CD4-positive, alpha-beta T cell (primary cell): ENCODE results near the gene PAX2. TPM values are rescaled to one million over a fixed set of nuclear protein-coding genes. Genes with fewer than 3 reads are reported as not detected.

Experiments used
- ATAC-seq: fragments of 200-7000 bp; cut with Tn5 transposase; one replicate; pipeline ENCODE4 v1.10.0; 2022; ENCODE audit warnings: mild to moderate bottlenecking; ENCODE audit not compliant: poor library complexity
- CTCF ChIA-PET: fragments of 350-600 bp; sonication (Branson Sonifier 250); formaldehyde crosslinking; loops from one replicate; lab custom pipeline; 2021; ENCODE audit warnings: antibody characterized with exemption, inconsistent platforms; lab: Charles Lee
- POLR2A ChIA-PET: fragments of 350-600 bp; sonication (Branson Sonifier 250); formaldehyde crosslinking; loops from one replicate; lab custom pipeline; 2021; ENCODE audit warnings: antibody characterized with exemption, inconsistent platforms; lab: Charles Lee
- DNase-seq, 14 experiments: peaks; one replicate each; pipeline ENCODE4 v3.0.0-alpha.2; 2013 to 2020; ENCODE audit warnings: mixed read lengths in 2 of 14
- H3K27ac ChIP-seq, 2 donors: one replicate each; pipeline versions ENCODE4 v1.5.1 to v1.7.0; 2013; ENCODE audit warnings: low read length in 2 of 2, low read depth in 1 of 2, mild to moderate bottlenecking in 1 of 2
- H3K27me3 ChIP-seq, 2 experiments: 1 replicate in 1 of 2; 2 replicates in 1 of 2; pipeline versions ENCODE4 v1.6.1 to v1.7.0; 2013; ENCODE audit warnings: low read length in 2 of 2, control low read depth in 1 of 2, mild to moderate bottlenecking in 1 of 2, moderate library complexity in 1 of 2; ENCODE audit not compliant: insufficient read depth in 2 of 2, control insufficient read depth in 1 of 2
- H3K36me3 ChIP-seq: one replicate; pipeline ENCODE4 v1.6.1; 2013; ENCODE audit warnings: low read length, control low read depth; ENCODE audit not compliant: insufficient read depth
- H3K4me1 ChIP-seq: one replicate; pipeline ENCODE4 v1.6.1; 2013; ENCODE audit warnings: low read length, control low read depth; ENCODE audit not compliant: insufficient read depth
- H3K4me3 ChIP-seq: one replicate; pipeline ENCODE4 v1.5.1; 2013; ENCODE audit warnings: mild to moderate bottlenecking, low read length, moderate library complexity
- H3K9me3 ChIP-seq, 2 experiments: 1 replicate in 1 of 2; 2 replicates in 1 of 2; pipeline versions ENCODE4 v1.6.1 to v1.7.0; 2013; ENCODE audit warnings: low read length in 2 of 2, mild to moderate bottlenecking in 2 of 2, control low read depth in 1 of 2, moderate library complexity in 1 of 2; ENCODE audit not compliant: control insufficient read depth in 1 of 2, insufficient read depth in 1 of 2
- H3K27ac Mint-ChIP-seq: one replicate; pipeline ENCODE4 v1.8.0; 2020; ENCODE audit warnings: mixed read lengths
- H3K27me3 Mint-ChIP-seq: one replicate; pipeline ENCODE4 v1.8.0; 2021; ENCODE audit warnings: mixed read lengths
- H3K36me3 Mint-ChIP-seq: one replicate; pipeline ENCODE4 v1.8.0; 2021; ENCODE audit warnings: low read depth, mixed read lengths
- H3K4me1 Mint-ChIP-seq: one replicate; pipeline ENCODE4 v1.8.0; 2021; ENCODE audit warnings: low read depth, mixed read lengths
- H3K4me3 Mint-ChIP-seq: one replicate; pipeline ENCODE4 v1.8.0; 2020; ENCODE audit warnings: mild to moderate bottlenecking, mixed read lengths
- H3K9me3 Mint-ChIP-seq: one replicate; pipeline ENCODE4 v1.8.0; 2020; ENCODE audit warnings: mixed read lengths
- CTCF ChIP-seq: fragments of 200-600 bp; IDR thresholded peaks from one replicate; pipeline ENCODE4 v1.8.0; 2022; ENCODE audit warnings: antibody characterized with exemption, mild to moderate bottlenecking
- intact Hi-C, 2 experiments: fragments of 100-400 bp; cut with DNase I in 1 of 2; cut with micrococcal nuclease in 1 of 2; formaldehyde crosslinking; loops; one replicate each; pipeline versions ENCODE4 v1.15.1 to v1.9.0; 2023 to 2025; cut with DNase I, micrococcal nuclease
- total RNA-seq, 174 experiments: library from RNA in 2 of 174; stranded (reverse) in 2 of 174; gene quantifications; one replicate each; pipeline ENCODE4 v1.2.3 and lab custom pipeline; 2021 to 2026

The PAX2 gene
- total RNA-seq, 2 experiments from 2014 or later: not detected

- POLR2A ChIA-PET: no interaction called here
- Mint-ChIP-seq H3K27ac (no peak overlapping the region), H3K9me3 (no peaks in the 10 kb centered on the region), H3K4me3 (no peak overlapping the region), H3K36me3 (no peaks in the 10 kb centered on the region), H3K4me1 (peaks cover 5% of the 10 kb centered on the region), H3K27me3 (peaks cover 81% of the 10 kb centered on the region)
- Histone ChIP-seq H3K36me3 (no peaks in the 10 kb centered on the region), H3K9me3 (peaks cover 0 to 7% of the 10 kb centered on the region in 2 experiments), H3K27me3 (peaks cover 60 to 81% of the 10 kb centered on the region in 2 experiments), H3K27ac (no peak overlapping the region), H3K4me3 (no peak overlapping the region), H3K4me1 (peaks cover 4% of the 10 kb centered on the region)
- CTCF ChIA-PET: no interaction called here
- intact Hi-C loops: no loop called here
- TF ChIP-seq CTCF: no peak
- DNase-seq (no peak), ATAC-seq (no peak)
These were observed 36.0 kb upstream of the PAX2 start for GRCh38 chr10:100709146-100710082.

GRCh38 chr10:100710151-100710871, 35.1 kb upstream of the PAX2 start:
- Histone ChIP-seq H3K9me3 (peaks cover 0 to 7% of the 10 kb centered on the region in 2 experiments), H3K4me1 (peaks cover 5% of the 10 kb centered on the region), H3K27me3 (peaks cover 64 to 87% of the 10 kb centered on the region in 2 experiments), H3K4me3 (no peak overlapping the region), H3K36me3 (no peaks in the 10 kb centered on the region), H3K27ac (no peak overlapping the region)
- H3K4me1 Mint-ChIP-seq: peaks cover 14% of the 10 kb centered on the region
- H3K27ac Mint-ChIP-seq: no peak overlapping the region
- CTCF ChIA-PET: no interaction called here
- no peaks in the 10 kb centered on the region for H3K9me3 Mint-ChIP-seq
- intact Hi-C loops: no loop called here
- no peak for ATAC-seq
- peaks cover 84% of the 10 kb centered on the region for H3K27me3 Mint-ChIP-seq
- no peak for TF ChIP-seq CTCF
- no peak for DNase-seq
- no peaks in the 10 kb centered on the region for H3K36me3 Mint-ChIP-seq
- POLR2A ChIA-PET: no interaction called here
- no peak overlapping the region for H3K4me3 Mint-ChIP-seq

GRCh38 chr10:100713049-100713858, 32.1 kb upstream of the PAX2 start:
- H3K4me1 Mint-ChIP-seq: peaks cover 17% of the 10 kb centered on the region
- ATAC-seq (no peak), DNase-seq (no peak)
- intact Hi-C loops: no loop called here
- no peak overlapping the region for H3K27ac ChIP-seq
- ChIA-PET CTCF (no interaction called here), POLR2A (no interaction called here)
- H3K27me3 ChIP-seq: peaks cover 67 to 97% of the 10 kb centered on the region in 2 experiments
- H3K36me3 ChIP-seq: no peaks in the 10 kb centered on the region
- H3K9me3 ChIP-seq: peaks cover 0 to 3% of the 10 kb centered on the region in 2 experiments
- no peak overlapping the region for H3K4me3 ChIP-seq
- peaks cover 88% of the 10 kb centered on the region for H3K27me3 Mint-ChIP-seq
- no peak for TF ChIP-seq CTCF
- no peaks in the 10 kb centered on the region for H3K36me3 Mint-ChIP-seq
- H3K4me3 Mint-ChIP-seq: no peak overlapping the region
- H3K27ac Mint-ChIP-seq: no peak overlapping the region
- no peaks in the 10 kb centered on the region for H3K9me3 Mint-ChIP-seq
- peaks cover 12% of the 10 kb centered on the region for H3K4me1 ChIP-seq
